Measurements from ENCODE around the gene FADS6.

GRCh38 chr17:74877592-74878548 is 15.6 kb downstream of the FADS6 start:
- TF ChIP-seq ELK1 (IDR thresholded peaks at IDR 0.05; ENCODE audit: low read depth, low read length) (no peak), TBL1XR1 (IDR thresholded peaks at IDR 0.05; ENCODE audit: low read depth, low read length) (no peak), FOXM1 (IDR thresholded peaks at IDR 0.05; ENCODE audit: low read depth, low read length) (no peak), RAD21 (IDR thresholded peaks at IDR 0.05; ENCODE audit: insufficient read depth, low read depth, low read length) (no peak), ZNF274 (IDR thresholded peaks at IDR 0.05; ENCODE audit: insufficient read depth, insufficient read length) (no peak), ZNF24 (IDR thresholded peaks at IDR 0.05) (no peak), CHD1 (IDR thresholded peaks at IDR 0.05; ENCODE audit: low read depth, low read length) (no peak), SMARCA5 (IDR thresholded peaks at IDR 0.05) (no peak), HDAC2 (IDR thresholded peaks at IDR 0.05) (no peak), POLR2A (IDR thresholded peaks at IDR 0.05; ENCODE audit: low read depth, low read length) (no peak), FOS (IDR thresholded peaks at IDR 0.05; ENCODE audit: borderline replicate concordance, extremely low read depth, insufficient read length) (no peak), MAX (IDR thresholded peaks at IDR 0.05; ENCODE audit: low read depth, low read length) (no peak), MEF2A (IDR thresholded peaks at IDR 0.05; ENCODE audit: insufficient read depth, low read depth, low read length) (no peak), GATAD2B (conservative IDR thresholded peaks at IDR 0.05; ENCODE audit: low read depth) (no peak)

All from GM12878 (cell line).